H1 (cell line): ENCODE measurements around the gene IKZF2. TPM values are rescaled to one million over a fixed set of nuclear protein-coding genes. Genes with fewer than 3 reads are reported as not detected.

Source experiments
- CREB1 ChIP-seq: IDR thresholded peaks from 2 replicates; pipeline ENCODE4 v1.6.1; 2012; ENCODE audit warnings: inconsistent platforms
- EZH2 ChIP-seq: fragments of 200-600 bp; sonication (generic); IDR thresholded peaks from 2 replicates; pipeline ENCODE4 v1.7.1; 2012; ENCODE audit warnings: low read depth, mild to moderate bottlenecking, moderate library complexity, low read length, inconsistent platforms; ENCODE audit not compliant: severe bottlenecking
- FOSL1 ChIP-seq: IDR thresholded peaks from 2 replicates; pipeline ENCODE4 v1.6.1; 2011; ENCODE audit warnings: mild to moderate bottlenecking, low read depth, low read length, moderate library complexity; ENCODE audit not compliant: insufficient read depth
- POLR2AphosphoS5 ChIP-seq: IDR thresholded peaks from 2 replicates; pipeline ENCODE4 v1.6.1; 2011; ENCODE audit warnings: low read depth, low read length
- POU5F1 ChIP-seq: IDR thresholded peaks from 2 replicates; pipeline ENCODE4 v1.6.1; 2011; ENCODE audit warnings: low read depth, mild to moderate bottlenecking, low read length, moderate library complexity
- RBBP5 ChIP-seq: IDR thresholded peaks from 2 replicates; pipeline ENCODE4 v1.7.1; 2012; ENCODE audit warnings: low read depth, mild to moderate bottlenecking, inconsistent platforms, low read length, moderate library complexity, borderline replicate concordance
- RFX5 ChIP-seq: IDR thresholded peaks from 2 replicates; pipeline ENCODE4 v1.6.1; 2011; ENCODE audit warnings: low read depth, low read length, improper control_type of control experiment, borderline replicate concordance
- polyA plus RNA-seq, 7 experiments: library from polyadenylated mRNA; depleted of rRNA in 3 of 7; stranded (reverse) in 5 of 7; unstranded in 2 of 7; fragments of >200 nt in 5 of 7; fragments of 200-250 nt in 2 of 7; gene quantifications; 1 replicate in 5 of 7; 2 replicates in 1 of 7; 4 replicates in 1 of 7; pipeline versions ENCODE4 v1.2.1 to v1.2.3, GENCODE V29; 2011 to 2013; ENCODE audit warnings: missing spikeins in 2 of 7, mixed read lengths in 2 of 7
- total RNA-seq: library from RNA; stranded (reverse); fragmentation: NEBNext Ultra II Directional; extraction: Animal tissue kit (Norgen Biotek cat#: 25700); gene quantifications from 2 replicates; pipeline ENCODE4 v1.2.1, GENCODE V29; 2021
- TF ChIP-seq, protein P1 (sequence below): fragments of 300-600 bp; sonication (generic); IDR thresholded peaks from 2 replicates; pipeline ENCODE4 v1.7.1; 2012; ENCODE audit warnings: low read length, moderate library complexity, mild to moderate bottlenecking, inconsistent platforms; ENCODE audit not compliant: insufficient replicate concordance

Gene IKZF2
- total and polyA plus RNA-seq, 2 of the 8 experiments (the other 6 are each of a cell fraction or from before 2014, with no cell fraction given), result 1.7 to 4.4 TPM

GRCh38 chr2:213013979-213014378, 137.4 kb downstream of the IKZF2 start (continued):
- TF ChIP-seq RFX5 (no peak), FOSL1 (no peak), CREB1 (no peak), POU5F1 (no peak), EZH2 (no peak), RBBP5 (no peak), POLR2AphosphoS5 (no peak)
- TF ChIP-seq, protein P1, sequence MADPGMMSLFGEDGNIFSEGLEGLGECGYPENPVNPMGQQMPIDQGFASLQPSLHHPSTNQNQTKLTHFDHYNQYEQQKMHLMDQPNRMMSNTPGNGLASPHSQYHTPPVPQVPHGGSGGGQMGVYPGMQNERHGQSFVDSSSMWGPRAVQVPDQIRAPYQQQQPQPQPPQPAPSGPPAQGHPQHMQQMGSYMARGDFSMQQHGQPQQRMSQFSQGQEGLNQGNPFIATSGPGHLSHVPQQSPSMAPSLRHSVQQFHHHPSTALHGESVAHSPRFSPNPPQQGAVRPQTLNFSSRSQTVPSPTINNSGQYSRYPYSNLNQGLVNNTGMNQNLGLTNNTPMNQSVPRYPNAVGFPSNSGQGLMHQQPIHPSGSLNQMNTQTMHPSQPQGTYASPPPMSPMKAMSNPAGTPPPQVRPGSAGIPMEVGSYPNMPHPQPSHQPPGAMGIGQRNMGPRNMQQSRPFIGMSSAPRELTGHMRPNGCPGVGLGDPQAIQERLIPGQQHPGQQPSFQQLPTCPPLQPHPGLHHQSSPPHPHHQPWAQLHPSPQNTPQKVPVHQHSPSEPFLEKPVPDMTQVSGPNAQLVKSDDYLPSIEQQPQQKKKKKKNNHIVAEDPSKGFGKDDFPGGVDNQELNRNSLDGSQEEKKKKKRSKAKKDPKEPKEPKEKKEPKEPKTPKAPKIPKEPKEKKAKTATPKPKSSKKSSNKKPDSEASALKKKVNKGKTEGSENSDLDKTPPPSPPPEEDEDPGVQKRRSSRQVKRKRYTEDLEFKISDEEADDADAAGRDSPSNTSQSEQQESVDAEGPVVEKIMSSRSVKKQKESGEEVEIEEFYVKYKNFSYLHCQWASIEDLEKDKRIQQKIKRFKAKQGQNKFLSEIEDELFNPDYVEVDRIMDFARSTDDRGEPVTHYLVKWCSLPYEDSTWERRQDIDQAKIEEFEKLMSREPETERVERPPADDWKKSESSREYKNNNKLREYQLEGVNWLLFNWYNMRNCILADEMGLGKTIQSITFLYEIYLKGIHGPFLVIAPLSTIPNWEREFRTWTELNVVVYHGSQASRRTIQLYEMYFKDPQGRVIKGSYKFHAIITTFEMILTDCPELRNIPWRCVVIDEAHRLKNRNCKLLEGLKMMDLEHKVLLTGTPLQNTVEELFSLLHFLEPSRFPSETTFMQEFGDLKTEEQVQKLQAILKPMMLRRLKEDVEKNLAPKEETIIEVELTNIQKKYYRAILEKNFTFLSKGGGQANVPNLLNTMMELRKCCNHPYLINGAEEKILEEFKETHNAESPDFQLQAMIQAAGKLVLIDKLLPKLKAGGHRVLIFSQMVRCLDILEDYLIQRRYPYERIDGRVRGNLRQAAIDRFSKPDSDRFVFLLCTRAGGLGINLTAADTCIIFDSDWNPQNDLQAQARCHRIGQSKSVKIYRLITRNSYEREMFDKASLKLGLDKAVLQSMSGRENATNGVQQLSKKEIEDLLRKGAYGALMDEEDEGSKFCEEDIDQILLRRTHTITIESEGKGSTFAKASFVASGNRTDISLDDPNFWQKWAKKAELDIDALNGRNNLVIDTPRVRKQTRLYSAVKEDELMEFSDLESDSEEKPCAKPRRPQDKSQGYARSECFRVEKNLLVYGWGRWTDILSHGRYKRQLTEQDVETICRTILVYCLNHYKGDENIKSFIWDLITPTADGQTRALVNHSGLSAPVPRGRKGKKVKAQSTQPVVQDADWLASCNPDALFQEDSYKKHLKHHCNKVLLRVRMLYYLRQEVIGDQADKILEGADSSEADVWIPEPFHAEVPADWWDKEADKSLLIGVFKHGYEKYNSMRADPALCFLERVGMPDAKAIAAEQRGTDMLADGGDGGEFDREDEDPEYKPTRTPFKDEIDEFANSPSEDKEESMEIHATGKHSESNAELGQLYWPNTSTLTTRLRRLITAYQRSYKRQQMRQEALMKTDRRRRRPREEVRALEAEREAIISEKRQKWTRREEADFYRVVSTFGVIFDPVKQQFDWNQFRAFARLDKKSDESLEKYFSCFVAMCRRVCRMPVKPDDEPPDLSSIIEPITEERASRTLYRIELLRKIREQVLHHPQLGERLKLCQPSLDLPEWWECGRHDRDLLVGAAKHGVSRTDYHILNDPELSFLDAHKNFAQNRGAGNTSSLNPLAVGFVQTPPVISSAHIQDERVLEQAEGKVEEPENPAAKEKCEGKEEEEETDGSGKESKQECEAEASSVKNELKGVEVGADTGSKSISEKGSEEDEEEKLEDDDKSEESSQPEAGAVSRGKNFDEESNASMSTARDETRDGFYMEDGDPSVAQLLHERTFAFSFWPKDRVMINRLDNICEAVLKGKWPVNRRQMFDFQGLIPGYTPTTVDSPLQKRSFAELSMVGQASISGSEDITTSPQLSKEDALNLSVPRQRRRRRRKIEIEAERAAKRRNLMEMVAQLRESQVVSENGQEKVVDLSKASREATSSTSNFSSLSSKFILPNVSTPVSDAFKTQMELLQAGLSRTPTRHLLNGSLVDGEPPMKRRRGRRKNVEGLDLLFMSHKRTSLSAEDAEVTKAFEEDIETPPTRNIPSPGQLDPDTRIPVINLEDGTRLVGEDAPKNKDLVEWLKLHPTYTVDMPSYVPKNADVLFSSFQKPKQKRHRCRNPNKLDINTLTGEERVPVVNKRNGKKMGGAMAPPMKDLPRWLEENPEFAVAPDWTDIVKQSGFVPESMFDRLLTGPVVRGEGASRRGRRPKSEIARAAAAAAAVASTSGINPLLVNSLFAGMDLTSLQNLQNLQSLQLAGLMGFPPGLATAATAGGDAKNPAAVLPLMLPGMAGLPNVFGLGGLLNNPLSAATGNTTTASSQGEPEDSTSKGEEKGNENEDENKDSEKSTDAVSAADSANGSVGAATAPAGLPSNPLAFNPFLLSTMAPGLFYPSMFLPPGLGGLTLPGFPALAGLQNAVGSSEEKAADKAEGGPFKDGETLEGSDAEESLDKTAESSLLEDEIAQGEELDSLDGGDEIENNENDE, result no peak
